K562 (cell line): ENCODE measurements around the gene C2CD2L. TPM values are rescaled to one million over a fixed set of nuclear protein-coding genes. Genes with fewer than 3 reads are reported as not detected.

Experiments used
- DPF2 ChIP-seq: fragments of 450-650 bp; IDR thresholded peaks from 2 replicates; pipeline ENCODE4 v1.6.1; 2016
- ELK3 ChIP-seq: fragments of 450-650 bp; formaldehyde crosslinking; IDR thresholded peaks from 2 replicates; pipeline ENCODE4 v1.4.0; 2020; ENCODE audit warnings: mild to moderate bottlenecking
- IFI16 ChIP-seq: fragments of 250-450 bp; sonication (Bioruptor Pico); IDR thresholded peaks from 2 replicates; pipeline ENCODE4 v2.1.2; 2022; ENCODE audit warnings: mild to moderate bottlenecking, inconsistent platforms
- MEF2D ChIP-seq: conservative IDR thresholded peaks from 2 replicates; pipeline ENCODE4 v1.6.1; 2016; ENCODE audit warnings: low read depth, missing genetic modification characterization, missing compliant biosample characterization
- NCOA2 ChIP-seq, 2 experiments: fragments of 450-650 bp; IDR thresholded peaks; 2 replicates each; pipeline ENCODE4 v1.6.1; 2018; ENCODE audit warnings: mild to moderate bottlenecking in 2 of 2, moderate library complexity in 1 of 2; ENCODE audit not compliant: partially characterized antibody in 2 of 2
- NFYB ChIP-seq: IDR thresholded peaks from 2 replicates; pipeline ENCODE4 v1.6.1; 2011; ENCODE audit warnings: mild to moderate bottlenecking, moderate library complexity; ENCODE audit not compliant: insufficient read length; ENCODE audit errors: extremely low read depth
- PKNOX1 ChIP-seq: fragments of 450-650 bp; IDR thresholded peaks from 2 replicates; pipeline ENCODE4 v1.6.1; 2016
- RFX1 ChIP-seq: fragments of 450-650 bp; IDR thresholded peaks from 2 replicates; pipeline ENCODE4 v1.6.1; 2016; ENCODE audit warnings: mild to moderate bottlenecking, moderate library complexity
- SIRT6 ChIP-seq: IDR thresholded peaks from one replicate; pipeline ENCODE4 v1.6.1; 2012; ENCODE audit warnings: low read depth, mild to moderate bottlenecking, control low read depth, inconsistent platforms, low read length, moderate library complexity
- SIX5 ChIP-seq, 2 experiments: IDR thresholded peaks; 2 replicates each; pipeline ENCODE4 v1.6.1; 2011; ENCODE audit warnings: low read length in 2 of 2, borderline replicate concordance in 1 of 2, low read depth in 1 of 2, mild to moderate bottlenecking in 1 of 2, moderate library complexity in 1 of 2; ENCODE audit not compliant: insufficient read depth in 1 of 2
- SNRNP70 ChIP-seq: fragments of 200-400 bp; formaldehyde crosslinking; optimal IDR thresholded peaks from 2 replicates; pipeline ENCODE3; 2017; ENCODE audit warnings: low read depth, low read length
- TAL1 ChIP-seq: fragments of 450-650 bp; IDR thresholded peaks from 2 replicates; pipeline ENCODE4 v1.6.1; 2016; ENCODE audit warnings: mild to moderate bottlenecking
- ZNF184 ChIP-seq: sonication (generic); formaldehyde crosslinking; IDR thresholded peaks from 2 replicates; pipeline ENCODE4 v1.5.0; 2020; ENCODE audit warnings: missing genetic modification reagents
- ZNF282 ChIP-seq: sonication (generic); formaldehyde crosslinking; IDR thresholded peaks from 2 replicates; pipeline ENCODE4 v1.8.1; 2023; ENCODE audit warnings: missing genetic modification reagents
- ZNF668 ChIP-seq: fragments of 250-450 bp; sonication (Bioruptor Pico); IDR thresholded peaks from 2 replicates; pipeline ENCODE4 v1.8.0; 2022; ENCODE audit warnings: mild to moderate bottlenecking, inconsistent platforms
- ZNF76 ChIP-seq: fragments of 250-450 bp; sonication (Bioruptor Pico); IDR thresholded peaks from 2 replicates; pipeline ENCODE4 v1.4.0; 2020; ENCODE audit warnings: mild to moderate bottlenecking, moderate library complexity, borderline replicate concordance
- polyA plus RNA-seq, 8 experiments: library from polyadenylated mRNA; depleted of rRNA in 4 of 8; stranded (reverse) in 5 of 8; unstranded in 3 of 8; fragments of >200 nt; fragmentation: Nextera tagmentation in 2 of 8; fragmentation: Illumina TruSeq in 1 of 8; extraction: Ambion mirVana in 2 of 8; extraction: Trizol in 1 of 8; gene quantifications; 2 replicates each; pipeline versions ENCODE4 v1.2.1 to v1.2.3, GENCODE V29; 2011 to 2014; ENCODE audit warnings: inconsistent platforms in 1 of 8, missing spikeins in 1 of 8
- total RNA-seq, 7 experiments: library from RNA; depleted of rRNA in 6 of 7; stranded (reverse); fragments of >200 nt in 6 of 7; fragmentation: Illumina TruSeq in 2 of 7; extraction: Trizol in 2 of 7; gene quantifications; 2 replicates each; pipeline versions ENCODE4 v1.2.1 to v1.2.3, GENCODE V29; 2011 to 2021; ENCODE audit warnings: low replicate concordance in 1 of 7
- TF ChIP-seq, protein P1 (sequence below), 2 experiments: IDR thresholded peaks; 2 replicates each; pipeline ENCODE4 v1.6.1; 2011; ENCODE audit warnings: borderline replicate concordance in 1 of 2, control low read depth in 1 of 2, low read depth in 1 of 2, low read length in 1 of 2, mild to moderate bottlenecking in 1 of 2, mixed read lengths in 1 of 2, moderate library complexity in 1 of 2; ENCODE audit not compliant: insufficient read depth in 1 of 2, insufficient read length in 1 of 2, poor library complexity in 1 of 2, severe bottlenecking in 1 of 2; ENCODE audit errors: extremely low read depth in 1 of 2
- TF ChIP-seq, protein P2 (sequence below): sonication (generic); formaldehyde crosslinking; IDR thresholded peaks from 2 replicates; pipeline ENCODE4 v1.5.0; 2020; ENCODE audit warnings: missing genetic modification reagents
- TF ChIP-seq, protein P3 (sequence below): sonication (generic); formaldehyde crosslinking; IDR thresholded peaks from 2 replicates; pipeline ENCODE4 v1.8.1; 2023; ENCODE audit warnings: mild to moderate bottlenecking, missing genetic modification reagents
- TF ChIP-seq, protein P4 (sequence below): fragments of 250-450 bp; sonication (Bioruptor Pico); IDR thresholded peaks from 2 replicates; pipeline ENCODE4 v1.9.0; 2021; ENCODE audit warnings: mild to moderate bottlenecking, inconsistent platforms

The C2CD2L gene
- total and polyA plus RNA-seq, 9 of the 15 experiments (the other 6 are each of a cell fraction or from before 2014, with no cell fraction given), result 0.66 to 41.2 (median 14.8) TPM

DNA sequence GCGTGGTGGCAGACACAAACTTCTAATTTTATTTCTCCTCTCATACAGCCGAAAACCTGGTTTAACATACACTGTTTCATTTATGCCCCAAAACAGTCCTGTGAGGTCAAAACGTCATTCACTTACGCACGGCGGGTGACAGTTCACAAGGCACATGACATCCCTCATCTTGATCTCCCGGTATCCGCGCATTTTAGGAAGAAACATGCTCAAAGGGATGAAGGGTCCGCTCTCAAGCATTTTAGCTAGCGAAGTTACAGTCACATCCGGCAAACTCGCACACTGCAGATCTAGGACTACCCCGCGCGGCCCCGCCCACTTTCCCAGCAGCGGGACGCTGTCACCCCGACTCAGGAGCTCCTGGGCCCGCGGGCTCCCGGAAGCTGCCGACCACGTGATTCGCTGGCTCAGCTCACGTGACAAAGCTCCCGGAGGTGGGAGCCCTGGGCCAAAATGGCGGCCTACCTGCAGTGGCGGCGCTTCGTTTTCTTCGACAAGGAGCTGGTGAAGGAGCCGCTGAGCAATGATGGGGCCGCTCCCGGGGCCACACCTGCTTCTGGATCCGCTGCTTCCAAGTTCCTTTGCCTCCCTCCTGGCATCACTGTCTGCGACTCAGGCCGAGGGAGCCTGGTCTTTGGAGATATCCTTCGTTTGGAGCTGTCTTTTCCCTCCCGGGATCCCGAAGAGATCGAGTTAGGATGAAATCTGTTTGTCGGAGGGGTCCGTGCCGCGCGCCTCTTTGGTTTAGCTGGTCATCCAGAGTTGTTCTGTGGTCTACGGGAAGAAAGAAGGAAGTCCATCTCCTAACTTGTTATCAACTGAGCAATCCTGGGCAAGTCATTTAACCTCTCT lies 39.5 kb upstream of the C2CD2L start, which contains the start of gene VPS11 (continued):
- TF ChIP-seq, protein P1, sequence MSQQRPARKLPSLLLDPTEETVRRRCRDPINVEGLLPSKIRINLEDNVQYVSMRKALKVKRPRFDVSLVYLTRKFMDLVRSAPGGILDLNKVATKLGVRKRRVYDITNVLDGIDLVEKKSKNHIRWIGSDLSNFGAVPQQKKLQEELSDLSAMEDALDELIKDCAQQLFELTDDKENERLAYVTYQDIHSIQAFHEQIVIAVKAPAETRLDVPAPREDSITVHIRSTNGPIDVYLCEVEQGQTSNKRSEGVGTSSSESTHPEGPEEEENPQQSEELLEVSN (IDR thresholded peaks at IDR 0.05; ENCODE audit: borderline replicate concordance in 1 of 2, extremely low read depth in 1 of 2, insufficient read depth in 1 of 2, insufficient read length in 1 of 2, low read depth in 1 of 2, low read length in 1 of 2, poor library complexity in 1 of 2, severe bottlenecking in 1 of 2), result peak; percentile 47 to 88
- TF ChIP-seq, protein P2, sequence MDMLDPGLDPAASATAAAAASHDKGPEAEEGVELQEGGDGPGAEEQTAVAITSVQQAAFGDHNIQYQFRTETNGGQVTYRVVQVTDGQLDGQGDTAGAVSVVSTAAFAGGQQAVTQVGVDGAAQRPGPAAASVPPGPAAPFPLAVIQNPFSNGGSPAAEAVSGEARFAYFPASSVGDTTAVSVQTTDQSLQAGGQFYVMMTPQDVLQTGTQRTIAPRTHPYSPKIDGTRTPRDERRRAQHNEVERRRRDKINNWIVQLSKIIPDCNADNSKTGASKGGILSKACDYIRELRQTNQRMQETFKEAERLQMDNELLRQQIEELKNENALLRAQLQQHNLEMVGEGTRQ (CRISPR knock-in tag), result peak; percentile 99
- TF ChIP-seq SIRT6 (no peak), PKNOX1 (peak; percentile 82), ELK3 (no peak), RFX1 (no peak), ZNF668 (CRISPR knock-in tag) (no peak), NFYB (peak; percentile 73), ZNF282 (CRISPR knock-in tag) (no peak), NCOA2 (IDR thresholded peaks at IDR 0.05; ENCODE audit: partially characterized antibody in 2 of 2) (no peak), IFI16 (no peak), ZNF184 (CRISPR knock-in tag) (no peak), ZNF76 (CRISPR knock-in tag) (no peak), MEF2D (tag) (no peak), DPF2 (no peak), TAL1 (no peak), SNRNP70 (no peak), SIX5 (IDR thresholded peaks at IDR 0.05; ENCODE audit: borderline replicate concordance in 1 of 2, insufficient read depth in 1 of 2, low read depth in 1 of 2, low read length in 2 of 2) (no peak)
- TF ChIP-seq, protein P3, sequence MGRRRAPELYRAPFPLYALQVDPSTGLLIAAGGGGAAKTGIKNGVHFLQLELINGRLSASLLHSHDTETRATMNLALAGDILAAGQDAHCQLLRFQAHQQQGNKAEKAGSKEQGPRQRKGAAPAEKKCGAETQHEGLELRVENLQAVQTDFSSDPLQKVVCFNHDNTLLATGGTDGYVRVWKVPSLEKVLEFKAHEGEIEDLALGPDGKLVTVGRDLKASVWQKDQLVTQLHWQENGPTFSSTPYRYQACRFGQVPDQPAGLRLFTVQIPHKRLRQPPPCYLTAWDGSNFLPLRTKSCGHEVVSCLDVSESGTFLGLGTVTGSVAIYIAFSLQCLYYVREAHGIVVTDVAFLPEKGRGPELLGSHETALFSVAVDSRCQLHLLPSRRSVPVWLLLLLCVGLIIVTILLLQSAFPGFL, result no peak
- TF ChIP-seq, protein P4, sequence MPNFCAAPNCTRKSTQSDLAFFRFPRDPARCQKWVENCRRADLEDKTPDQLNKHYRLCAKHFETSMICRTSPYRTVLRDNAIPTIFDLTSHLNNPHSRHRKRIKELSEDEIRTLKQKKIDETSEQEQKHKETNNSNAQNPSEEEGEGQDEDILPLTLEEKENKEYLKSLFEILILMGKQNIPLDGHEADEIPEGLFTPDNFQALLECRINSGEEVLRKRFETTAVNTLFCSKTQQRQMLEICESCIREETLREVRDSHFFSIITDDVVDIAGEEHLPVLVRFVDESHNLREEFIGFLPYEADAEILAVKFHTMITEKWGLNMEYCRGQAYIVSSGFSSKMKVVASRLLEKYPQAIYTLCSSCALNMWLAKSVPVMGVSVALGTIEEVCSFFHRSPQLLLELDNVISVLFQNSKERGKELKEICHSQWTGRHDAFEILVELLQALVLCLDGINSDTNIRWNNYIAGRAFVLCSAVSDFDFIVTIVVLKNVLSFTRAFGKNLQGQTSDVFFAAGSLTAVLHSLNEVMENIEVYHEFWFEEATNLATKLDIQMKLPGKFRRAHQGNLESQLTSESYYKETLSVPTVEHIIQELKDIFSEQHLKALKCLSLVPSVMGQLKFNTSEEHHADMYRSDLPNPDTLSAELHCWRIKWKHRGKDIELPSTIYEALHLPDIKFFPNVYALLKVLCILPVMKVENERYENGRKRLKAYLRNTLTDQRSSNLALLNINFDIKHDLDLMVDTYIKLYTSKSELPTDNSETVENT (CRISPR knock-in tag), result no peak
